ENCODE measurements around the gene DTD2. TPM values are rescaled to one million over a fixed set of nuclear protein-coding genes. Genes with fewer than 3 reads are reported as not detected.
"Not testable (repeated sequence)": the region's sequence is repeated elsewhere in the genome, so short reads cannot be mapped to it uniquely, and the experiment has no call there.

Gene DTD2
- total RNA-seq, 1 donor from 2014 or later, result 18.0 TPM

GRCh38 chr14:31442284-31442683 lies 15.0 kb downstream of the DTD2 start:
- DNase-seq (ENCODE audit: extremely low read depth, low read depth, low spot score), result no peak

GRCh38 chr14:31441273-31442111 lies 15.8 kb downstream of the DTD2 start:
- no peak for DNase-seq (ENCODE audit: extremely low read depth, low read depth, low spot score)

- no peak for DNase-seq (ENCODE audit: extremely low read depth, low read depth, low spot score)
Observed at GRCh38 chr14:31440280-31440679, 17.0 kb downstream of the DTD2 start.

- no peak for DNase-seq (ENCODE audit: extremely low read depth, low read depth, low spot score)
Observed at GRCh38 chr14:31439561-31439960, 17.7 kb downstream of the DTD2 start.

GRCh38 chr14:31437045-31437691 lies 20.1 kb downstream of the DTD2 start:
- not testable (repeated sequence) for DNase-seq (ENCODE audit: extremely low read depth, low read depth, low spot score)

- no peak for DNase-seq (ENCODE audit: extremely low read depth, low read depth, low spot score)
Observed at GRCh38 chr14:31435276-31435675, 22.0 kb downstream of the DTD2 start.

GRCh38 chr14:31430634-31431264 lies 26.6 kb downstream of the DTD2 start:
- no peak for DNase-seq (ENCODE audit: extremely low read depth, low read depth, low spot score)

GRCh38 chr14:31429791-31430190 lies 27.5 kb downstream of the DTD2 start:
- no peak for DNase-seq (ENCODE audit: extremely low read depth, low read depth, low spot score)

GRCh38 chr14:31428011-31428410 lies 29.3 kb downstream of the DTD2 start:
- DNase-seq (ENCODE audit: extremely low read depth, low read depth, low spot score), result no peak

- no peak for DNase-seq (ENCODE audit: extremely low read depth, low read depth, low spot score)
Observed at GRCh38 chr14:31426663-31427062, 30.6 kb downstream of the DTD2 start.

GRCh38 chr14:31425905-31426304 lies 31.4 kb downstream of the DTD2 start:
- no peak for DNase-seq (ENCODE audit: extremely low read depth, low read depth, low spot score)

GRCh38 chr14:31421200-31421599 lies 36.1 kb downstream of the DTD2 start:
- no peak for DNase-seq (ENCODE audit: extremely low read depth, low read depth, low spot score)

- peak; percentile 42 for DNase-seq (ENCODE audit: extremely low read depth, low read depth, low spot score)
Observed at GRCh38 chr14:31420319-31421111, 36.8 kb downstream of the DTD2 start, which contains the start of gene HEATR5A. Gene HEATR5A (minus strand): TSS chr14:31420550. CDS start chr14:31402975, 17,575 bp downstream.

GRCh38 chr14:31419967-31420318 lies 37.4 kb downstream of the DTD2 start:
- no peak for DNase-seq (ENCODE audit: extremely low read depth, low read depth, low spot score)

- no peak for DNase-seq (ENCODE audit: extremely low read depth, low read depth, low spot score)
Observed at GRCh38 chr14:31419179-31419966, 37.9 kb downstream of the DTD2 start.

GRCh38 chr14:31418440-31418839 lies 38.9 kb downstream of the DTD2 start:
- no peak for DNase-seq (ENCODE audit: extremely low read depth, low read depth, low spot score)

- no peak for DNase-seq (ENCODE audit: extremely low read depth, low read depth, low spot score)
Observed at GRCh38 chr14:31414190-31414833, 43.0 kb downstream of the DTD2 start.

- no peak for DNase-seq (ENCODE audit: extremely low read depth, low read depth, low spot score)
Observed at GRCh38 chr14:31411218-31411727, 46.0 kb downstream of the DTD2 start.

GRCh38 chr14:31410048-31410650 lies 47.2 kb downstream of the DTD2 start:
- no peak for DNase-seq (ENCODE audit: extremely low read depth, low read depth, low spot score)

Measured in glomerular endothelial cell (primary cell).